ENCODE measurements around the gene CFAP410. TPM values are rescaled to one million over a fixed set of nuclear protein-coding genes. Genes with fewer than 3 reads are reported as not detected.

CFAP410 gene
- total and polyA plus RNA-seq, 11 donors = 10.4 to 31.6 (median 16.4) TPM

GRCh38 chr21:44333509-44334328 lies 5.5 kb downstream of the CFAP410 start:
- 88 to 91% (median 89%) methylated on average over 24 to 45 of the region's 45 CpGs for WGBS, 4 donors
- no peak for DNase-seq
- no peak for ATAC-seq
- H3K4me3 ChIP-seq = no peak overlapping the region
- no peaks in the 10 kb centered on the region for H3K9me3 ChIP-seq
- peaks cover 0 to 41% (median 24%) of the 10 kb centered on the region in 9 donors for H3K36me3 ChIP-seq
- TF ChIP-seq CTCF (IDR thresholded peaks at IDR 0.05) = no peak
- no peak for TF ChIP-seq POLR2A (IDR thresholded peaks at IDR 0.05)
- intact Hi-C loops (cut with DNase I) = loop anchor here in 1 of 10 donors (10.0 kb wide), 1 partner anchor 121 kb away; the partner anchor contains the start of gene LRRC3
- peaks cover 0 to 10% (median 6%) of the 10 kb centered on the region in 12 donors for H3K4me1 ChIP-seq
- H3K27me3 ChIP-seq = no peaks in the 10 kb centered on the region
- H3K27ac ChIP-seq = no peak overlapping the region

GRCh38 chr21:44332965-44333364 lies 6.2 kb downstream of the CFAP410 start:
- no peak overlapping the region for H3K27ac ChIP-seq
- H3K36me3 ChIP-seq = peaks cover 0 to 41% (median 24%) of the 10 kb centered on the region in 9 donors
- intact Hi-C loops (cut with DNase I) = loop anchor here in 1 of 10 donors (10.0 kb wide), 1 partner anchor 122 kb away; the partner anchor contains the start of gene LRRC3
- WGBS, 4 donors = 94 to 98% (median 97%) methylated on average over 18 to 22 of the region's 22 CpGs
- peaks cover 0 to 6% (median under 1%) of the 10 kb centered on the region in 12 donors for H3K4me1 ChIP-seq
- no peak overlapping the region for H3K4me3 ChIP-seq
- no peaks in the 10 kb centered on the region for H3K9me3 ChIP-seq
- H3K27me3 ChIP-seq = no peaks in the 10 kb centered on the region
- DNase-seq = no peak
- no peak for ATAC-seq
- no peak for TF ChIP-seq CTCF (IDR thresholded peaks at IDR 0.05)
- no peak for TF ChIP-seq POLR2A (IDR thresholded peaks at IDR 0.05)

GRCh38 chr21:44332383-44332782 lies 6.8 kb downstream of the CFAP410 start:
- DNase-seq (no peak), ATAC-seq (no peak)
- H3K9me3 ChIP-seq = no peaks in the 10 kb centered on the region
- H3K36me3 ChIP-seq = peaks cover 0 to 43% (median 25%) of the 10 kb centered on the region in 9 donors
- no peak for TF ChIP-seq CTCF (IDR thresholded peaks at IDR 0.05)
- no peak for TF ChIP-seq POLR2A (IDR thresholded peaks at IDR 0.05)
- no peak overlapping the region for H3K4me3 ChIP-seq
- no peak overlapping the region for H3K27ac ChIP-seq
- peaks cover 0 to under 1% (median 0%) of the 10 kb centered on the region in 12 donors for H3K4me1 ChIP-seq
- 86 to 93% (median 91%) methylated on average over 16 to 17 of the region's 17 CpGs for WGBS, 4 donors
- intact Hi-C loops (cut with DNase I) = loop anchor here in 1 of 10 donors (10.0 kb wide), 1 partner anchor 122 kb away; the partner anchor contains the start of gene LRRC3
- no peaks in the 10 kb centered on the region for H3K27me3 ChIP-seq

- intact Hi-C loops (cut with DNase I) = loop anchor here in 1 of 10 donors (10.0 kb wide), 1 partner anchor 123 kb away; the partner anchor contains the start of gene LRRC3
- ATAC-seq = no peak
- Histone ChIP-seq H3K4me1 (no peaks in the 10 kb centered on the region), H3K27me3 (no peaks in the 10 kb centered on the region), H3K9me3 (no peaks in the 10 kb centered on the region), H3K4me3 (no peak overlapping the region), H3K27ac (no peak overlapping the region), H3K36me3 (peaks cover 0 to 46% (median 28%) of the 10 kb centered on the region in 9 donors)
- 64 to 78% (median 69%) methylated on average over 13 to 20 of the region's 20 CpGs for WGBS, 4 donors
- no peak for DNase-seq
- TF ChIP-seq POLR2A (IDR thresholded peaks at IDR 0.05) (no peak), CTCF (IDR thresholded peaks at IDR 0.05) (no peak)
Measured at GRCh38 chr21:44331650-44332307, 7.4 kb downstream of the CFAP410 start.

All from heart left ventricle (tissue), 16 donors.